ENCODE results near the gene VAMP2. TPM values are rescaled to one million over a fixed set of nuclear protein-coding genes. Genes with fewer than 3 reads are reported as not detected.

The VAMP2 gene
- total and polyA plus RNA-seq, 9 of the 15 experiments (the other 6 are each of a cell fraction or from before 2014, with no cell fraction given): 2.3 to 31.8 (median 6.0) TPM

GRCh38 chr17:8119581-8120519, 42.9 kb downstream of the VAMP2 start (continued):
- TF ChIP-seq ZNF589 (CRISPR knock-in tag; IDR thresholded peaks at IDR 0.05; ENCODE audit: low read depth): 0 out of 2 replicates have a peak, but pooled peaks have one; percentile 29
- TF ChIP-seq ZNF24 (IDR thresholded peaks at IDR 0.05): peak; percentile 43; the same call in 1 of the 2 replicates
- 0 out of 2 replicates have a peak, but pooled peaks have one; percentile 39 for TF ChIP-seq GTF2F1 (IDR thresholded peaks at IDR 0.05; ENCODE audit: low read depth, low read length)
- TF ChIP-seq SIN3B (IDR thresholded peaks at IDR 0.05; ENCODE audit: low read depth): no peak
- TF ChIP-seq, protein P1, sequence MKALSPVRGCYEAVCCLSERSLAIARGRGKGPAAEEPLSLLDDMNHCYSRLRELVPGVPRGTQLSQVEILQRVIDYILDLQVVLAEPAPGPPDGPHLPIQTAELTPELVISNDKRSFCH (CRISPR knock-in tag; IDR thresholded peaks at IDR 0.05): no peak
- TF ChIP-seq, protein P1 (tag; IDR thresholded peaks at IDR 0.05): 0 out of 2 replicates have a peak, but pooled peaks have one; percentile 55
- no peak for TF ChIP-seq E4F1 (CRISPR knock-in tag; IDR thresholded peaks at IDR 0.05; ENCODE audit: borderline replicate concordance)
- TF ChIP-seq TBP (optimal IDR thresholded peaks at IDR 0.05; ENCODE audit: low read depth, low read length): peak; percentile 99
- TF ChIP-seq, protein P2, sequence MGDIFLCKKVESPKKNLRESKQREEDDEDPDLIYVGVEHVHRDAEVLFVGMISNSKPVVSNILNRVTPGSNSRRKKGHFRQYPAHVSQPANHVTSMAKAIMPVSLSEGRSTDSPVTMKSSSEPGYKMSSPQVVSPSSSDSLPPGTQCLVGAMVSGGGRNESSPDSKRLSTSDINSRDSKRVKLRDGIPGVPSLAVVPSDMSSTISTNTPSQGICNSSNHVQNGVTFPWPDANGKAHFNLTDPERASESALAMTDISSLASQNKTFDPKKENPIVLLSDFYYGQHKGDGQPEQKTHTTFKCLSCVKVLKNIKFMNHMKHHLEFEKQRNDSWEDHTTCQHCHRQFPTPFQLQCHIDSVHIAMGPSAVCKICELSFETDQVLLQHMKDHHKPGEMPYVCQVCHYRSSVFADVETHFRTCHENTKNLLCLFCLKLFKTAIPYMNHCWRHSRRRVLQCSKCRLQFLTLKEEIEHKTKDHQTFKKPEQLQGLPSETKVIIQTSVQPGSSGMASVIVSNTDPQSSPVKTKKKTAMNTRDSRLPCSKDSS (IDR thresholded peaks at IDR 0.05; ENCODE audit: low read depth, partially characterized antibody): no peak
- peak; percentile 63 for TF ChIP-seq ZBTB5 (IDR thresholded peaks at IDR 0.05)
- no peak for TF ChIP-seq ZNF239 (CRISPR knock-in tag; IDR thresholded peaks at IDR 0.05)
- TF ChIP-seq BRD9 (IDR thresholded peaks at IDR 0.05; ENCODE audit: low read depth, partially characterized antibody): peak; percentile 94
- TF ChIP-seq SMAD4 (CRISPR knock-in tag; conservative IDR thresholded peaks at IDR 0.05): no peak
- TF ChIP-seq BCLAF1 (IDR thresholded peaks at IDR 0.05; ENCODE audit: borderline replicate concordance in 1 of 2, control insufficient read depth in 1 of 2, low read depth in 2 of 2, low read length in 1 of 2): 0 out of 4 replicates have a peak, but pooled peaks of 1 of the 2 experiments have one; percentile 34
- no peak for TF ChIP-seq GABPB2 (CRISPR knock-in tag; conservative IDR thresholded peaks at IDR 0.05)
- TF ChIP-seq ZNF232 (CRISPR knock-in tag; IDR thresholded peaks at IDR 0.05): no peak
